ENCODE data around the gene RAPGEF1.

GRCh38 chr9:131720330-131720729 is 19.5 kb downstream of the RAPGEF1 start:
- TF ChIP-seq POLR2A (IDR thresholded peaks at IDR 0.05; ENCODE audit: low read length) (no peak), GATA1 (IDR thresholded peaks at IDR 0.05; ENCODE audit: low read depth, low read length) (no peak)
